Ascending aorta (tissue), 2 donors: Measurements from ENCODE around the gene DBF4B. TPM values are rescaled to one million over a fixed set of nuclear protein-coding genes. Genes with fewer than 3 reads are reported as not detected.
A peak's percentile ranks its signal among the peaks of the same experiment; 100 is the strongest.
"Not testable (repeated sequence)": the region's sequence is repeated elsewhere in the genome, so short reads cannot be mapped to it uniquely, and the experiment has no call there.

Experiments
- DNase-seq, 2 donors: peaks; one replicate each; pipeline ENCODE4 v3.0.0-alpha.2; 2019; ENCODE audit warnings: low spot score in 2 of 2
- H3K27ac ChIP-seq, 2 donors: fragments of 200-600 bp; sonication (generic); one replicate each; pipeline ENCODE4 v1.5.1; 2016 to 2017; ENCODE audit warnings: mild to moderate bottlenecking in 1 of 2
- H3K27me3 ChIP-seq: fragments of 200-600 bp; sonication (generic); one replicate; pipeline ENCODE4 v1.5.1; 2017
- H3K36me3 ChIP-seq, 2 donors: fragments of 200-600 bp; sonication (generic); one replicate each; pipeline ENCODE4 v1.5.1; 2016
- H3K4me1 ChIP-seq, 2 donors: fragments of 200-600 bp; sonication (generic); one replicate each; pipeline ENCODE4 v1.5.1; 2016 to 2017; ENCODE audit warnings: mild to moderate bottlenecking in 1 of 2
- H3K4me3 ChIP-seq, 2 donors: fragments of 200-600 bp; sonication (generic); one replicate each; pipeline ENCODE4 v1.5.1; 2016 to 2017; ENCODE audit warnings: mild to moderate bottlenecking in 1 of 2
- H3K9me3 ChIP-seq, 2 donors: fragments of 200-600 bp; sonication (generic); one replicate each; pipeline ENCODE4 v1.5.1; 2016
- intact Hi-C: fragments of 100-400 bp; cut with DNase I; formaldehyde crosslinking; loops from one replicate; pipeline ENCODE4 v1.15.1; 2023
- total RNA-seq: library from RNA; depleted of rRNA; stranded (reverse); fragments of >200 nt; gene quantifications from one replicate; pipeline ENCODE4 v1.1.0, GENCODE V29; 2016
- TF ChIP-seq, protein P1 (sequence below), 3 experiments: fragments of 200-600 bp in 2 of 3; fragments of 450-650 bp in 1 of 3; sonication (generic) in 2 of 3; IDR thresholded peaks; one replicate each; pipeline ENCODE4 v1.5.1; 2016 to 2019; ENCODE audit warnings: antibody characterized with exemption in 3 of 3, mild to moderate bottlenecking in 1 of 3, moderate library complexity in 1 of 3

DBF4B gene
- total RNA-seq, 1 donor from 2014 or later: 9.7 TPM

GRCh38 chr17:44749980-44750318 is 41.5 kb downstream of the DBF4B start:
- TF ChIP-seq, protein P1, sequence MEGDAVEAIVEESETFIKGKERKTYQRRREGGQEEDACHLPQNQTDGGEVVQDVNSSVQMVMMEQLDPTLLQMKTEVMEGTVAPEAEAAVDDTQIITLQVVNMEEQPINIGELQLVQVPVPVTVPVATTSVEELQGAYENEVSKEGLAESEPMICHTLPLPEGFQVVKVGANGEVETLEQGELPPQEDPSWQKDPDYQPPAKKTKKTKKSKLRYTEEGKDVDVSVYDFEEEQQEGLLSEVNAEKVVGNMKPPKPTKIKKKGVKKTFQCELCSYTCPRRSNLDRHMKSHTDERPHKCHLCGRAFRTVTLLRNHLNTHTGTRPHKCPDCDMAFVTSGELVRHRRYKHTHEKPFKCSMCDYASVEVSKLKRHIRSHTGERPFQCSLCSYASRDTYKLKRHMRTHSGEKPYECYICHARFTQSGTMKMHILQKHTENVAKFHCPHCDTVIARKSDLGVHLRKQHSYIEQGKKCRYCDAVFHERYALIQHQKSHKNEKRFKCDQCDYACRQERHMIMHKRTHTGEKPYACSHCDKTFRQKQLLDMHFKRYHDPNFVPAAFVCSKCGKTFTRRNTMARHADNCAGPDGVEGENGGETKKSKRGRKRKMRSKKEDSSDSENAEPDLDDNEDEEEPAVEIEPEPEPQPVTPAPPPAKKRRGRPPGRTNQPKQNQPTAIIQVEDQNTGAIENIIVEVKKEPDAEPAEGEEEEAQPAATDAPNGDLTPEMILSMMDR (IDR thresholded peaks at IDR 0.05): no peak
- no peak for DNase-seq
- H3K4me1 ChIP-seq: no peaks in the 10 kb centered on the region
- no peaks in the 10 kb centered on the region for H3K36me3 ChIP-seq
- no peaks in the 10 kb centered on the region for H3K9me3 ChIP-seq
- no peaks in the 10 kb centered on the region for H3K27me3 ChIP-seq
- no peak overlapping the region for H3K27ac ChIP-seq
- peak overlapping the region; percentile 8 to 47 for H3K4me3 ChIP-seq
- intact Hi-C loops: no loop called here

DNA sequence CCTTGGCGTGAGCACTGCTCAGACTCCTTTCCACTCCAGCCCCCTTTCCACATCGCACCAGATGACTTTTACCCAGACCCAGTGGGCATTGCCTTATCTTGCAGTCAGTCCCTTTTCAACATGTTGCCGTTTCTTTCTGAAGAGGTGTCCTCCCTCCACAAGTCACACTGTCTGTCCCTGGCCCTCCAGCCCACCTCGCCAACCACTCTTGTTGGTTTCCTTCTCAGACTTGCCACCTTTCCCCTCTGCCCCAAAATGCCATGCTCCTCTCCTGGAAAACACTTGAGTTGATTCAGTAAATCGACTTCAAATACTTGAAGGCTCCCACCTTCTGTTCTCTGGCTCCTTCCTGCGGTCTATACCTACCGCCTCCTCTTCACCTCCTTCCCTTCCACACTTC is 42.9 kb downstream of the DBF4B start:
- H3K9me3 ChIP-seq: no peaks in the 10 kb centered on the region
- H3K27ac ChIP-seq: no peak overlapping the region
- H3K27me3 ChIP-seq: no peaks in the 10 kb centered on the region
- no peaks in the 10 kb centered on the region for H3K4me1 ChIP-seq
- no peak overlapping the region for H3K4me3 ChIP-seq
- H3K36me3 ChIP-seq: no peaks in the 10 kb centered on the region
- TF ChIP-seq, protein P1 (IDR thresholded peaks at IDR 0.05): no peak
- no peak for DNase-seq
- intact Hi-C loops: no loop called here

GRCh38 chr17:44751806-44752205 is 43.3 kb downstream of the DBF4B start:
- H3K27ac ChIP-seq: no peak overlapping the region

GRCh38 chr17:44752953-44753861 is 44.7 kb downstream of the DBF4B start:
- intact Hi-C loops: no loop called here
- Histone ChIP-seq H3K4me3 (no peak overlapping the region), H3K4me1 (no peaks in the 10 kb centered on the region), H3K36me3 (no peaks in the 10 kb centered on the region), H3K9me3 (no peaks in the 10 kb centered on the region), H3K27me3 (no peaks in the 10 kb centered on the region), H3K27ac (no peak overlapping the region)
- no peak for DNase-seq
- TF ChIP-seq, protein P1 (IDR thresholded peaks at IDR 0.05): no peak

More at GRCh38 chr17:44751806-44752205, 43.3 kb downstream of the DBF4B start:
- TF ChIP-seq, protein P1 (IDR thresholded peaks at IDR 0.05): no peak
- no peaks in the 10 kb centered on the region for H3K27me3 ChIP-seq
- intact Hi-C loops: no loop called here
- no peaks in the 10 kb centered on the region for H3K9me3 ChIP-seq
- no peak for DNase-seq
- no peak overlapping the region for H3K4me3 ChIP-seq
- H3K36me3 ChIP-seq: no peaks in the 10 kb centered on the region
- no peaks in the 10 kb centered on the region for H3K4me1 ChIP-seq

- TF ChIP-seq, protein P1 (IDR thresholded peaks at IDR 0.05): no peak
- DNase-seq: no peak
- no peaks in the 10 kb centered on the region for H3K36me3 ChIP-seq
- no peak overlapping the region for H3K27ac ChIP-seq
- peaks cover under 1 to 6% of the 10 kb centered on the region in 2 donors for H3K4me1 ChIP-seq
- H3K4me3 ChIP-seq: no peak overlapping the region
- H3K27me3 ChIP-seq: peaks cover under 1% of the 10 kb centered on the region
- intact Hi-C loops: no loop called here
- H3K9me3 ChIP-seq: no peaks in the 10 kb centered on the region
These were observed 45.8 kb downstream of the DBF4B start for GRCh38 chr17:44754276-44754675.

- H3K27ac ChIP-seq, H3K27me3 ChIP-seq, H3K36me3 ChIP-seq, DNase-seq, H3K9me3 ChIP-seq, intact Hi-C loops, H3K4me3 ChIP-seq: not testable (repeated sequence)
- H3K4me1 ChIP-seq: peaks cover 5 to 13% of the 10 kb centered on the region in 2 donors
These were observed 46.7 kb downstream of the DBF4B start for GRCh38 chr17:44755180-44755579.
